Tibial nerve (tissue), 4 donors: ENCODE results near the gene TRIM28.
"Not testable (repeated sequence)": the region's sequence is repeated elsewhere in the genome, so short reads cannot be mapped to it uniquely, and the experiment has no call there.

ENCODE experiments used
- EP300 ChIP-seq, 2 donors: sonication (generic); formaldehyde crosslinking; IDR thresholded peaks; one replicate each; pipeline ENCODE4 v1.6.1; 2017; ENCODE audit warnings: antibody characterized with exemption in 2 of 2, mild to moderate bottlenecking in 1 of 2
- POLR2A ChIP-seq, 2 donors: fragments of 450-650 bp; IDR thresholded peaks; one replicate each; pipeline ENCODE4 v1.6.1; 2017; ENCODE audit warnings: antibody characterized with exemption in 2 of 2, mild to moderate bottlenecking in 2 of 2, moderate library complexity in 2 of 2
- TF ChIP-seq, protein P1 (sequence below), 5 experiments: fragments of 200-600 bp in 3 of 5; fragments of 450-650 bp in 2 of 5; sonication (generic) in 3 of 5; IDR thresholded peaks; one replicate each; pipeline ENCODE4 v1.5.1; 2016 to 2019; ENCODE audit warnings: antibody characterized with exemption in 5 of 5, mild to moderate bottlenecking in 3 of 5, moderate library complexity in 2 of 5

DNA sequence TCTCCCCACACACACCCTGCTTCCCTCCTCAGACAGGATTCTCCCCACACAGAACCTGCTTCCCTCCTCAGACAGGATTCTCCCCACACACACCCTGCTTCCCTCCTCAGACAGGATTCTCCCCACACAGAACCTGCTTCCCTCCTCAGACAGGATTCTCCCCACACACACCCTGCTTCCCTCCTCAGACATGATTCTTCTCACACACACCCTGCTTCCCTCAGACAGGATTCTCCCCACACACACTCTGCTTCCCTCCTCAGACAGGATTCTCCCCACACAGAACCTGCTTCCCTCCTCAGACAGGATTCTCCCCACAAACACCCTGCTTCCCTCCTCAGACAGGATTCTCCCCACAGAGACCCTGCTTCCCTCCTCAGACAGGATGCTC, 4.7 kb upstream of the TRIM28 start:
- TF ChIP-seq POLR2A, EP300 (IDR thresholded peaks at IDR 0.05): not testable (repeated sequence)
- TF ChIP-seq, protein P1, sequence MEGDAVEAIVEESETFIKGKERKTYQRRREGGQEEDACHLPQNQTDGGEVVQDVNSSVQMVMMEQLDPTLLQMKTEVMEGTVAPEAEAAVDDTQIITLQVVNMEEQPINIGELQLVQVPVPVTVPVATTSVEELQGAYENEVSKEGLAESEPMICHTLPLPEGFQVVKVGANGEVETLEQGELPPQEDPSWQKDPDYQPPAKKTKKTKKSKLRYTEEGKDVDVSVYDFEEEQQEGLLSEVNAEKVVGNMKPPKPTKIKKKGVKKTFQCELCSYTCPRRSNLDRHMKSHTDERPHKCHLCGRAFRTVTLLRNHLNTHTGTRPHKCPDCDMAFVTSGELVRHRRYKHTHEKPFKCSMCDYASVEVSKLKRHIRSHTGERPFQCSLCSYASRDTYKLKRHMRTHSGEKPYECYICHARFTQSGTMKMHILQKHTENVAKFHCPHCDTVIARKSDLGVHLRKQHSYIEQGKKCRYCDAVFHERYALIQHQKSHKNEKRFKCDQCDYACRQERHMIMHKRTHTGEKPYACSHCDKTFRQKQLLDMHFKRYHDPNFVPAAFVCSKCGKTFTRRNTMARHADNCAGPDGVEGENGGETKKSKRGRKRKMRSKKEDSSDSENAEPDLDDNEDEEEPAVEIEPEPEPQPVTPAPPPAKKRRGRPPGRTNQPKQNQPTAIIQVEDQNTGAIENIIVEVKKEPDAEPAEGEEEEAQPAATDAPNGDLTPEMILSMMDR (IDR thresholded peaks at IDR 0.05): not testable (repeated sequence)
